ENCODE results near the gene CHAF1A. TPM values are rescaled to one million over a fixed set of nuclear protein-coding genes. Genes with fewer than 3 reads are reported as not detected.

CHAF1A gene
- total and polyA plus RNA-seq, 2 experiments from 2014 or later: 113 to 125 TPM

DNA sequence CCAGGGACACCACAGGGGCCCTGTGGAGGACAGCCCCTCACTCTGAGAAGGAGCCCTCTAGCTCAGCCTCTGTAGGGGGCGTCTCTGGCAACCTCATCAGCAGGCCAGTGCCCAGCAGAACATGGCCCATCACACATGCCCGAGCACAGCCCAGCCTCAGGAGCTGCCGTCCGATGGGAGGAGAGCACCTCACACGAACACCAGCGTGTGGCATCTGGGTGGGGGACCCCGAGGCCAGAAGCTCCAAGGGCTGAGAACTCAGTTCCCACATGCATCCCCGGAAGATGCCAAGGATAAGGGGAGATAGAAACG is 13.4 kb upstream of the CHAF1A start:
- no peak for DNase-seq (ENCODE audit: low spot score)
- Histone ChIP-seq H3K27ac (ENCODE audit: low read depth) (no peak overlapping the region), H3K4me1 (ENCODE audit: insufficient read depth) (peaks cover 22% of the 10 kb centered on the region), H3K36me3 (ENCODE audit: insufficient read depth) (no peaks in the 10 kb centered on the region), H3K79me2 (replicated peaks; ENCODE audit: insufficient read depth) (peaks cover 97% of the 10 kb centered on the region), H3F3A (replicated peaks; ENCODE audit: low read depth) (peaks cover 10% of the 10 kb centered on the region; the same call in 1 of the 2 replicates), H3K4me2 (no peak overlapping the region), H3K4me3 (no peak overlapping the region), H3K9me2 (ENCODE audit: insufficient read depth) (no peaks in the 10 kb centered on the region), H4K20me1 (replicated peaks; ENCODE audit: insufficient read depth) (peaks cover 62% of the 10 kb centered on the region), H3K27me3 (ENCODE audit: insufficient read depth) (no peaks in the 10 kb centered on the region), H2AFZ (no peak overlapping the region)
- H3K4me1 Mint-ChIP-seq: peaks cover 50% of the 10 kb centered on the region
- ATAC-seq: no peak
- H3K9me3 Mint-ChIP-seq: no peaks in the 10 kb centered on the region
- peaks cover 14% of the 10 kb centered on the region; the same call in 2 of the 3 replicates for H3K36me3 Mint-ChIP-seq (ENCODE audit: low read depth)
- peak overlapping the region; percentile 76 for H3K27ac Mint-ChIP-seq
- peak overlapping the region; percentile 27; the same call in 1 of the 3 replicates for H3K4me3 Mint-ChIP-seq
- TF ChIP-seq STAT1 (IDR thresholded peaks at IDR 0.05; ENCODE audit: unreplicated experiment) (no peak), CTCF (conservative IDR thresholded peaks at IDR 0.05; ENCODE audit: low read depth in 2 of 2) (0 out of 4 replicates have a peak, but pooled peaks of 1 of the 2 experiments have one; percentile 2)
- peaks cover 22% of the 10 kb centered on the region for H3K27me3 Mint-ChIP-seq (ENCODE audit: insufficient read depth, low read depth, poor library complexity)

GRCh38 chr19:4389511-4390016 is 12.9 kb upstream of the CHAF1A start:
- Mint-ChIP-seq H3K4me1 (peaks cover 56% of the 10 kb centered on the region), H3K9me3 (no peaks in the 10 kb centered on the region), H3K27ac (peak overlapping the region; percentile 76; the same call in 1 of the 2 replicates), H3K36me3 (ENCODE audit: low read depth) (peaks cover 14% of the 10 kb centered on the region; the same call in 2 of the 3 replicates), H3K4me3 (peak overlapping the region; percentile 63; the same call in 2 of the 3 replicates), H3K27me3 (ENCODE audit: insufficient read depth, low read depth, poor library complexity) (peaks cover 22% of the 10 kb centered on the region)
- Histone ChIP-seq H3K79me2 (replicated peaks; ENCODE audit: insufficient read depth) (peaks cover 97% of the 10 kb centered on the region), H4K20me1 (replicated peaks; ENCODE audit: insufficient read depth) (peaks cover 62% of the 10 kb centered on the region), H3K36me3 (ENCODE audit: insufficient read depth) (no peaks in the 10 kb centered on the region), H3K4me2 (peak overlapping the region; percentile 75), H3K4me1 (ENCODE audit: insufficient read depth) (peaks cover 22% of the 10 kb centered on the region), H3F3A (replicated peaks; ENCODE audit: low read depth) (peaks cover 10% of the 10 kb centered on the region; the same call in 1 of the 2 replicates), H3K27ac (ENCODE audit: low read depth) (no peak overlapping the region), H3K4me3 (peak overlapping the region; percentile 46; the same call in 1 of the 2 replicates), H3K27me3 (ENCODE audit: insufficient read depth) (no peaks in the 10 kb centered on the region), H3K9me2 (ENCODE audit: insufficient read depth) (no peaks in the 10 kb centered on the region), H2AFZ (no peak overlapping the region)
- no peak for DNase-seq (ENCODE audit: low spot score)
- ATAC-seq: no peak
- TF ChIP-seq, protein P1, sequence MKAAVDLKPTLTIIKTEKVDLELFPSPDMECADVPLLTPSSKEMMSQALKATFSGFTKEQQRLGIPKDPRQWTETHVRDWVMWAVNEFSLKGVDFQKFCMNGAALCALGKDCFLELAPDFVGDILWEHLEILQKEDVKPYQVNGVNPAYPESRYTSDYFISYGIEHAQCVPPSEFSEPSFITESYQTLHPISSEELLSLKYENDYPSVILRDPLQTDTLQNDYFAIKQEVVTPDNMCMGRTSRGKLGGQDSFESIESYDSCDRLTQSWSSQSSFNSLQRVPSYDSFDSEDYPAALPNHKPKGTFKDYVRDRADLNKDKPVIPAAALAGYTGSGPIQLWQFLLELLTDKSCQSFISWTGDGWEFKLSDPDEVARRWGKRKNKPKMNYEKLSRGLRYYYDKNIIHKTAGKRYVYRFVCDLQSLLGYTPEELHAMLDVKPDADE (IDR thresholded peaks at IDR 0.05): no peak
- TF ChIP-seq CREB1 (CRISPR knock-in tag; IDR thresholded peaks at IDR 0.05; ENCODE audit: low read depth) (no peak), NANOG (IDR thresholded peaks at IDR 0.05; ENCODE audit: borderline replicate concordance) (no peak), CTCF (conservative IDR thresholded peaks at IDR 0.05; ENCODE audit: low read depth in 2 of 2) (no peak), POLR2AphosphoS5 (IDR thresholded peaks at IDR 0.05; ENCODE audit: low read depth) (no peak), EZH2phosphoT487 (IDR thresholded peaks at IDR 0.05; ENCODE audit: unreplicated experiment) (no peak), JUNB (IDR thresholded peaks at IDR 0.05; ENCODE audit: unreplicated experiment) (no peak), STAT1 (IDR thresholded peaks at IDR 0.05; ENCODE audit: unreplicated experiment) (no peak), EZH2 (IDR thresholded peaks at IDR 0.05; ENCODE audit: low read depth, unreplicated experiment) (no peak)
- TF ChIP-seq, protein P2, sequence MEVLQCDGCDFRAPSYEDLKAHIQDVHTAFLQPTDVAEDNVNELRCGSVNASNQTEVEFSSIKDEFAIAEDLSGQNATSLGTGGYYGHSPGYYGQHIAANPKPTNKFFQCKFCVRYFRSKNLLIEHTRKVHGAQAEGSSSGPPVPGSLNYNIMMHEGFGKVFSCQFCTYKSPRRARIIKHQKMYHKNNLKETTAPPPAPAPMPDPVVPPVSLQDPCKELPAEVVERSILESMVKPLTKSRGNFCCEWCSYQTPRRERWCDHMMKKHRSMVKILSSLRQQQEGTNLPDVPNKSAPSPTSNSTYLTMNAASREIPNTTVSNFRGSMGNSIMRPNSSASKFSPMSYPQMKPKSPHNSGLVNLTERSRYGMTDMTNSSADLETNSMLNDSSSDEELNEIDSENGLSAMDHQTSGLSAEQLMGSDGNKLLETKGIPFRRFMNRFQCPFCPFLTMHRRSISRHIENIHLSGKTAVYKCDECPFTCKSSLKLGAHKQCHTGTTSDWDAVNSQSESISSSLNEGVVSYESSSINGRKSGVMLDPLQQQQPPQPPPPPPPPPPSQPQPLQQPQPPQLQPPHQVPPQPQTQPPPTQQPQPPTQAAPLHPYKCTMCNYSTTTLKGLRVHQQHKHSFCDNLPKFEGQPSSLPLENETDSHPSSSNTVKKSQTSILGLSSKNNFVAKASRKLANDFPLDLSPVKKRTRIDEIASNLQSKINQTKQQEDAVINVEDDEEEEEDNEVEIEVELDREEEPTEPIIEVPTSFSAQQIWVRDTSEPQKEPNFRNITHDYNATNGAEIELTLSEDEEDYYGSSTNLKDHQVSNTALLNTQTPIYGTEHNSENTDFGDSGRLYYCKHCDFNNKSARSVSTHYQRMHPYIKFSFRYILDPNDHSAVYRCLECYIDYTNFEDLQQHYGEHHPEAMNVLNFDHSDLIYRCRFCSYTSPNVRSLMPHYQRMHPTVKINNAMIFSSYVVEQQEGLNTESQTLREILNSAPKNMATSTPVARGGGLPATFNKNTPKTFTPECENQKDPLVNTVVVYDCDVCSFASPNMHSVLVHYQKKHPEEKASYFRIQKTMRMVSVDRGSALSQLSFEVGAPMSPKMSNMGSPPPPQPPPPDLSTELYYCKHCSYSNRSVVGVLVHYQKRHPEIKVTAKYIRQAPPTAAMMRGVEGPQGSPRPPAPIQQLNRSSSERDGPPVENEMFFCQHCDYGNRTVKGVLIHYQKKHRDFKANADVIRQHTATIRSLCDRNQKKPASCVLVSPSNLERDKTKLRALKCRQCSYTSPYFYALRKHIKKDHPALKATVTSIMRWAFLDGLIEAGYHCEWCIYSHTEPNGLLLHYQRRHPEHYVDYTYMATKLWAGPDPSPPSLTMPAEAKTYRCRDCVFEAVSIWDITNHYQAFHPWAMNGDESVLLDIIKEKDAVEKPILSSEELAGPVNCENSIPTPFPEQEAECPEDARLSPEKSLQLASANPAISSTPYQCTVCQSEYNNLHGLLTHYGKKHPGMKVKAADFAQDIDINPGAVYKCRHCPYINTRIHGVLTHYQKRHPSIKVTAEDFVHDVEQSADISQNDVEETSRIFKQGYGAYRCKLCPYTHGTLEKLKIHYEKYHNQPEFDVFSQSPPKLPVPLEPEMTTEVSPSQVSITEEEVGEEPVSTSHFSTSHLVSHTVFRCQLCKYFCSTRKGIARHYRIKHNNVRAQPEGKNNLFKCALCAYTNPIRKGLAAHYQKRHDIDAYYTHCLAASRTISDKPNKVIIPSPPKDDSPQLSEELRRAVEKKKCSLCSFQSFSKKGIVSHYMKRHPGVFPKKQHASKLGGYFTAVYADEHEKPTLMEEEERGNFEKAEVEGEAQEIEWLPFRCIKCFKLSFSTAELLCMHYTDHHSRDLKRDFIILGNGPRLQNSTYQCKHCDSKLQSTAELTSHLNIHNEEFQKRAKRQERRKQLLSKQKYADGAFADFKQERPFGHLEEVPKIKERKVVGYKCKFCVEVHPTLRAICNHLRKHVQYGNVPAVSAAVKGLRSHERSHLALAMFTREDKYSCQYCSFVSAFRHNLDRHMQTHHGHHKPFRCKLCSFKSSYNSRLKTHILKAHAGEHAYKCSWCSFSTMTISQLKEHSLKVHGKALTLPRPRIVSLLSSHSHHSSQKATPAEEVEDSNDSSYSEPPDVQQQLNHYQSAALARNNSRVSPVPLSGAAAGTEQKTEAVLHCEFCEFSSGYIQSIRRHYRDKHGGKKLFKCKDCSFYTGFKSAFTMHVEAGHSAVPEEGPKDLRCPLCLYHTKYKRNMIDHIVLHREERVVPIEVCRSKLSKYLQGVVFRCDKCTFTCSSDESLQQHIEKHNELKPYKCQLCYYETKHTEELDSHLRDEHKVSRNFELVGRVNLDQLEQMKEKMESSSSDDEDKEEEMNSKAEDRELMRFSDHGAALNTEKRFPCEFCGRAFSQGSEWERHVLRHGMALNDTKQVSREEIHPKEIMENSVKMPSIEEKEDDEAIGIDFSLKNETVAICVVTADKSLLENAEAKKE (CRISPR knock-in tag; IDR thresholded peaks at IDR 0.05): no peak

Measured in GM23338 (cell line).